Muscle layer of colon (tissue), 2 donors: Measurements from ENCODE around the gene TNS3.
A peak's percentile ranks its signal among the peaks of the same experiment; 100 is the strongest.

Experiments
- H3K27ac ChIP-seq: one replicate; pipeline ENCODE4 v1.7.0; 2013; ENCODE audit warnings: low read depth, mild to moderate bottlenecking, low read length, moderate library complexity
- H3K27me3 ChIP-seq, 2 donors: one replicate each; pipeline ENCODE4 v1.7.0; 2013; ENCODE audit warnings: low read length in 2 of 2, mild to moderate bottlenecking in 2 of 2; ENCODE audit not compliant: insufficient read depth in 2 of 2, control insufficient read depth in 1 of 2
- H3K36me3 ChIP-seq: one replicate; pipeline ENCODE4 v1.7.0; 2013; ENCODE audit warnings: mild to moderate bottlenecking, low read length; ENCODE audit not compliant: insufficient read depth
- H3K4me1 ChIP-seq: one replicate; pipeline ENCODE4 v1.7.0; 2013; ENCODE audit warnings: mild to moderate bottlenecking, low read length; ENCODE audit not compliant: insufficient read depth
- H3K4me3 ChIP-seq, 2 donors: one replicate each; pipeline ENCODE4 v1.7.0; 2013; ENCODE audit warnings: low read length in 2 of 2, low read depth in 1 of 2, mild to moderate bottlenecking in 1 of 2, moderate library complexity in 1 of 2
- H3K9ac ChIP-seq: one replicate; pipeline ENCODE4 v1.7.0; 2013; ENCODE audit warnings: low read length
- H3K9me3 ChIP-seq: one replicate; pipeline ENCODE4 v1.7.0; 2013; ENCODE audit warnings: mild to moderate bottlenecking, low read length
- donor health status: abdominal sarcoma.
- donor health status: Adenocarcinoma of cecum.

The TNS3 gene

DNA sequence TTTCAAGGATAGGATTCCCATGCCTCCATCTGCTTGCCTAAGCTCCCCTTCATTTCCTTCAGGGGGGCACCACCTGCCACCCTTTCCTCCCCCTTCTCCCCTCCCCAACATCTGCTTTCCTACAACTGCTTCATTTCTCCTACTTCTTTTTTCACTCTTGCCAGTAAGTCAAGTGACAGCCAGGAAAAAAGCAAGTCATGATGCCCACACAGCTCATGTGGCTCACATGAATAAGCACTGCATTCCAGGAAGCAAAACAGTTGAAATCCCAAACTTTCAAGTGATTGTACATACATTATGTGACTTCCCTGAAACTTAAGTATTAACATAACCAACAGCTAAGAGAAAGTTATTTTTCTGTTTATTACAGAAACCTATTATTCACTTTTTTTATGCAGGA is 78.6 kb downstream of the TNS3 start:
- Histone ChIP-seq H3K9me3 (no peaks in the 10 kb centered on the region), H3K27ac (no peak overlapping the region), H3K27me3 (no peaks in the 10 kb centered on the region), H3K4me1 (peaks cover 36% of the 10 kb centered on the region), H3K4me3 (no peak overlapping the region), H3K9ac (no peak overlapping the region), H3K36me3 (peaks cover 6% of the 10 kb centered on the region)

DNA sequence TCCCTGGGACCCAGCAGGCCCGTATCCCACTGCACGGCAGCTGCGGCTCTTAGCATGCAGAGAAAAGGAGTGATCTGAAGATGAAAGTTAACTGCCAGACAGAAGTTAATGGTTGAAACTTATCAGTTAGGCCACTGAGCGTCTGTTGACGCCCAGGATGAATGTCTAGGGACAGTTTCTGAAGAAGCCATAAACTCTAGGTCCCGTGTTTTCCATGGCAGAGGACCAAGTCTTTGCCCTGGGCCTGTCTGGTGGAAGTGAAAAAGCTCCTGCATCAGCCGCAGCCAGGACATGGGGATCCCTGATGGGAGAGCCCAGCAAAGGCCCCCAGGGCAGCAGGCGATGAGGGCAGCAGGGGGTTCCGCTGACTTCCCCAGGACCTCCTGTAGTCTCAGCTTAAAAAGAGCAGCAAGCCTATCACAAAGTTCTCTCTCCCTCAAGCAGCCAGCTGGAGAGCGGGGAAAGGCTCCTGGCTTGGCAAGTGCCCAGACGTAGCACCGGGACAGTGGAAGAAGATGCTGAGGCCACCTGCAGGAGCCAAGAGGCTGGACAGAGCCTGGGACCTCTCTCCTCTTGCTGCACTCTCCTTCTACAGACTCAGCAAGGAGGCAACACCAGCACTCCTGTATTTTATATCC is 79.6 kb downstream of the TNS3 start:
- Histone ChIP-seq H3K36me3 (peaks cover 6% of the 10 kb centered on the region), H3K9me3 (no peaks in the 10 kb centered on the region), H3K4me3 (no peak overlapping the region), H3K4me1 (peaks cover 40% of the 10 kb centered on the region), H3K9ac (no peak overlapping the region), H3K27me3 (no peaks in the 10 kb centered on the region), H3K27ac (no peak overlapping the region)

DNA sequence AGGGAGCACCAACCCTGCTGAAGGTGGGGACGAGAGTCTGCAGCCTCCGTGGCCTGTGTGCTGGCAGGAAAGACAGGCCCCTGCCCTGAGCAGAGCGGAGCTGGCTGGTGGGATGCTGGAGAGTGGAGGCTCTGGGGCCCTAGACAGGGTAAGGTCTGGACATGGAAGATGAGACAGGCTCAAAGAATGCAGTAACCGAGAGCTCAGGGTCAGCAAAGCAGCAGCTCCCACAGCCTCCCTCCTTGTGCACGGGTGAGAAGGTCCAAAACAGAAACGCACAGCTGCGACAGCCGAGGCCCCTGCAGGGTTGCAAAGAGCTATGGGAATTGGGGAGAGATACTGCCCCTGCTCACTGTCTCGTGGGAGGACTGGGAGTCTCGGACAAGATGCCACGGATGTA is 80.5 kb downstream of the TNS3 start:
- Histone ChIP-seq H3K36me3 (peaks cover 6% of the 10 kb centered on the region), H3K4me1 (peaks cover 40% of the 10 kb centered on the region), H3K4me3 (no peak overlapping the region)

DNA sequence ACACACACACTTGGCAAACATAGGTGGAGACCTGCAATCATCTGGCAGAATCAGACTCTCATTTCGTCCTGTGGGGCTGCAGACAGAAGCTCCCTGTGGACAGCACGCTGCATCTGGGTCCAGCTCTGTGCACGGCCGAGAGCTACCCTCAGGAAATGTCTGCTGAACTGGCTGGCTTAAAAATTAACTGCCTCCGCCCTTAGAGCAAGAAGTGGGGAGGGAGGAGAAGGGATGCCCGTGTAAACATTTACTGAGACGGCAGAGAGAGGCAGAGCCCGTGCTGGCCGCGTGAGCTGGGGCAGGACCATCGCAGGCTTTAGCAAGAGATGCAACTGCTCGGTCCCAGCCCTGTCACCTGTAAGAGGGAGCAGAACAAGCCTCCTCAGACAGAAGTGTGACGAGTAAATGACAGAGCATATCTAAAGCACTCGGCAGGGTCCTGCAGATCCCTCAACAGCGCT is 81.8 kb downstream of the TNS3 start:
- Histone ChIP-seq H3K27ac (no peak overlapping the region), H3K4me1 (peaks cover 45% of the 10 kb centered on the region), H3K36me3 (no peaks in the 10 kb centered on the region), H3K4me3 (no peak overlapping the region), H3K27me3 (no peaks in the 10 kb centered on the region), H3K9ac (no peak overlapping the region), H3K9me3 (no peaks in the 10 kb centered on the region)

More for the DNA sequence above, 80.5 kb downstream of the TNS3 start:
- no peaks in the 10 kb centered on the region for H3K27me3 ChIP-seq
- H3K9ac ChIP-seq, result no peak overlapping the region
- H3K27ac ChIP-seq, result no peak overlapping the region
- no peaks in the 10 kb centered on the region for H3K9me3 ChIP-seq

DNA sequence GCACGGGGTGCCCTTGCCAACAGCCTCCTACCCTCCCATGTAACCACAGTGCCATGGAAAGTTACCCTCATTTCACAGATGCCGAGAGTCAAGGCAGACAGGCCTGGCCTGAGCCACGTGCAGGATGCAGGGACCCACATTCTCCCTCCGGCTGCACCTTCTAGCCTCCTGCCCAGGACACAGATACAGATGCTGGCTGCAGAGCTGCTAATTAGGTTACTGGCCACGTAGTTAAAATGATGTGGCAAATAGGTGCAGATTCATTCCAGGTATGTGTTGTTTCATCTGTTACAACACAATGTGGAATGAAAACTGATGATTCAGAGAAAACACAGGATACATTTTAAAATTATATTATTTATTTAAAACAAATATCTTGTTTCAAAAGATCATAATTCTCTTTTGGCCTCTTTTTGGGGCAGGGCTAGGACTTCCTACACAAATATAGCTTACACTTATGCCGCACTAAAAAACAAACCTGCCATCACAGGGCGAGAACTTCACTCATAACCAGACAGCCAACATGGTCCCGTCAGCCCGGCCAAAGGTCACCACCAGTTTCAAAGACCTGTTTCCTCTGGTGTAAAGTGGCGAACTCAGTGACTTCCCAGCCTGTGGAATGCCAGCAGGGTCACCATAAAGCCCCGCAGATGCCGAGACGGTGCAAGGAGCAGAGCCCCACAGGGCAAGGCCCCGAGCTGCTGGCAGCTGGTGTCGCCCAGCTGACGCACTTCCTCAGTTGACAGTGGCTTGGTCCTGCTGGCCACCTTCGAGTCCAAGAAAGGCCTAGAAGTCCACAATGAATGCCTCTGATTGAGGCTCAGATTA is 83.5 kb downstream of the TNS3 start:
- Histone ChIP-seq H3K27me3 (no peaks in the 10 kb centered on the region), H3K36me3 (no peaks in the 10 kb centered on the region), H3K4me3 (no peak overlapping the region), H3K9me3 (no peaks in the 10 kb centered on the region), H3K27ac (no peak overlapping the region), H3K9ac (no peak overlapping the region), H3K4me1 (peaks cover 45% of the 10 kb centered on the region)

DNA sequence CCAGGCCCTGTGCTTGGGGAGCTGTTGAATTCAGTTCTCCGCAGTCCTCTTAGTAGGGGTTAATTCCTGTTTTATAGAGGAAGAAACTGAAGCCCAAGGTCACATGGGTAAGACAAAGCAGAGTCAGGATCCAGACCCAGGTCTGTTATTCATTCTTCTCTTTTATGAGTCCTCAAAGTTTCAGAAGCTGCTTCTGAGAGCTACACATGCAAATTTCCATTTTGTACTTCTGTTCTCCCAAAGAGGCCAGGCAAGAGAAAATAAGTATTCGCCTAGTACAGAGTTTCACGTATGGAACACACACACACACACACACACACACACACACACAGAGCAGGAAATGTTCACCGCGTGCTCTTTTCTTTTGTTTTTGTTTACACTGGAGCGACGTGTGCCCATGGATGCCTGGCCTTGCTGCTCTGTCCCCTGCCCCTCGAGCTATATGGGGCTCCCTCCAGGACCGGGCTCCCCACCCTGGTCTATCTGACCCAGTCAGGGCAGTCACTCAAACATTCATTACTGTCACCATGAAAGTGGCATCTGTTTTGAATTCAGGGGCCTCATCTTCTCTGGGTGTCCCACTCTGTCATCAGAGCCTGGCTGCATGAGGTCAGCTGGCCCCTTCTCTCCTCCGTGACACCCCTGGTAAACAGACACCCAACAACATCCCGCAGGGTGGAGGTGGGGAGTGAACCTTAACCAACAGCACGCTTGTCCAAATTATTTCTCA is 84.4 kb downstream of the TNS3 start:
- peaks cover 44% of the 10 kb centered on the region for H3K4me1 ChIP-seq

DNA sequence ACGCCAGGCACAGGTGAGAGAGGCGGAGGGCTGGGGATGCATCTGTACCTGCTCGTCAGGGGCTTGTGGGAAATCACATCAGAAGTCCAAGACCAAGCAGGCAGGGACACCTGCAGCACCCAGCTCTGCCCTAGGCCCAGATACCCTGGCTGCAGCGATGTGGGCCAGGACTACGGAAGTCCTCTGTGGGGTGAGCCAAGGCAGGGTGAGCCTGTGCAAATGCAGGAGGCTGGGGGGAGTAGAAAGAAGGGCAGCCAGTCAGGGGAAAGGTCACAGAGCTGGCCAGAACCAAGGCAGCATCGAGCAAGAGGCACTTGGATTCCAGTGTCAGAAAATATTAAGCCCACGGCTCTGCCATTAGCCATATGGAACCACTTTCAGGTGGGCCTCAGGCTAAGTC is 85.2 kb downstream of the TNS3 start:
- peaks cover 36% of the 10 kb centered on the region for H3K4me1 ChIP-seq
- H3K27ac ChIP-seq, result no peak overlapping the region
- H3K9me3 ChIP-seq, result no peaks in the 10 kb centered on the region
- no peaks in the 10 kb centered on the region for H3K27me3 ChIP-seq
- no peaks in the 10 kb centered on the region for H3K36me3 ChIP-seq
- H3K4me3 ChIP-seq, result no peak overlapping the region
- no peak overlapping the region for H3K9ac ChIP-seq

More for the DNA sequence above, 84.4 kb downstream of the TNS3 start:
- H3K9me3 ChIP-seq, result no peaks in the 10 kb centered on the region
- H3K27me3 ChIP-seq, result no peaks in the 10 kb centered on the region
- peak overlapping the region; percentile 5 for H3K27ac ChIP-seq
- H3K9ac ChIP-seq, result no peak overlapping the region
- no peaks in the 10 kb centered on the region for H3K36me3 ChIP-seq
- no peak overlapping the region for H3K4me3 ChIP-seq

DNA sequence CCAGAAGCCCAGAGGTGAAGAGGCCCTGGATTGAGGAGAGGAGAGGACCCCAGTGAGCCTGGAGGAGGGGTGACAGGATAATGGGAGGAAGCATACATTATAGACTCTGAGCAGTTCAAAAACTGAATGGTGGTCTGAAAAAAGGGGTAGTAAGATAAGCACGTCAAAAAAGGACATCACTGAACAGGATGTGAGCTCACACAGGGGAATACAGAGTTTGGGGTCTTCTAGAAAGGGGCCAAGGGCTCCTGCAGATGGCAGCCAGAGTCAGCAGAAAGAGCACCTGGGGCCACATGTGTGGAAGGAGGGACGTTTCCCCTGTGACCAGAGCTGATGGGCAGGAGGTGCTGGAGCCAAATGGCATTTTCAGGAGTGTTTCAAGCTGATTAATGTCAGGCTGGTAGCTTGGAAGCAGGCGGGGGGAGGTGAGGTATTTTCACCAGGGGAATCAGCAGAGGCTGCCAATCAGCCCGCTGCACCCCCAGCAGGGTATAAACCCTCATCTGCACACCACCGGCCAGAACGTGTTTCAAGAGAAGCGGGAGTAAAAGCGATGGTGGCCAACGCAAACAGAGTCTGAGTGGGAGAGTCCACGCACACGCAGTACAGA is 85.8 kb downstream of the TNS3 start:
- H3K9me3 ChIP-seq, result no peaks in the 10 kb centered on the region
- no peak overlapping the region for H3K4me3 ChIP-seq
- peaks cover 33% of the 10 kb centered on the region for H3K4me1 ChIP-seq
- no peak overlapping the region for H3K9ac ChIP-seq
- H3K27me3 ChIP-seq, result no peaks in the 10 kb centered on the region
- no peak overlapping the region for H3K27ac ChIP-seq
- no peaks in the 10 kb centered on the region for H3K36me3 ChIP-seq

DNA sequence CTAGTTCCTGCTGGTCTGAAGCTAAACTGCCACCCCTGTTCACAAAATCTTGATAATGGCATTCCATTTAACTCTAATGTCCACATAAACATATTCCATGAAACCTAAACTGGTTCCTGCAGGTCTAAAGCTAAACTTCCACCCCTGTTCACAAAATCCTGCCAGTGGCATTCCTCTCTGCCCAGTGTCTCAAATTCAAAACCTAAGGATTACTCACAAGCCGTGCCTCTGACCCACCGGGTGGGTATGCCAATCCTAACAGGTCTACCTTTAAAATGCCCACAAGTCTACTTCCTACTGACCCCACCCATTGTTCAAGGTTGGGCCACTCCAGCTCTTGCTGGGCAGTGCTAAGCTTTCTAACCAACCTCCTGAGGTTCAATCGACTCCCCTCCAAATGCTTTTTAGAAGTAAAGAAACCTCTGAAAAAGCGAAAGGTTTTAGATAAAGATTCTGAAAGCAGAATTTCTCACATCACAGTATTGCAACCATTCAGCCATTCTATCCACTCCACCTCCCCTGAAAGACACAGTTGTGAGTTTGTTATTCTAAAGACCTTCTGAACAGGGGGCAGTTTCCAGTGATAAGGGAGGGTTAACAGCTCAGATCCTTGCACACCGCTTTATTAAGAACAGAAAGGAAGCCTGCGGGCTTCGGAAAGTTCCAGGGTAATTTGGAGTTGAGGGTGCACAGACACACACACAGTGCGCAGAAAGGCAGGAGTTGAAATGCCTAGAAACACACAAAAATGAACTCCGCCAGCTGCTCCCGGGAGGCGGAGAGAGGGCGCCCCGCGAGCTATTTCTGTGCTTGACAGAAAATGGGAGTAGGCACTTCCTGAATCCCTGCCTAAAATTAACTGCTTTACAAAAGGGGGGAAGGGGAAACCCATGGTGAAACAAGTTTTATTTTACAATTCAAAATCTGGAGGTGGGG is 87.7 kb downstream of the TNS3 start:
- H3K4me3 ChIP-seq, result no peak overlapping the region
- H3K27ac ChIP-seq, result no peak overlapping the region
- no peaks in the 10 kb centered on the region for H3K9me3 ChIP-seq
- no peak overlapping the region for H3K9ac ChIP-seq
- H3K27me3 ChIP-seq, result no peaks in the 10 kb centered on the region
- H3K36me3 ChIP-seq, result no peaks in the 10 kb centered on the region
- H3K4me1 ChIP-seq, result peaks cover 29% of the 10 kb centered on the region

DNA sequence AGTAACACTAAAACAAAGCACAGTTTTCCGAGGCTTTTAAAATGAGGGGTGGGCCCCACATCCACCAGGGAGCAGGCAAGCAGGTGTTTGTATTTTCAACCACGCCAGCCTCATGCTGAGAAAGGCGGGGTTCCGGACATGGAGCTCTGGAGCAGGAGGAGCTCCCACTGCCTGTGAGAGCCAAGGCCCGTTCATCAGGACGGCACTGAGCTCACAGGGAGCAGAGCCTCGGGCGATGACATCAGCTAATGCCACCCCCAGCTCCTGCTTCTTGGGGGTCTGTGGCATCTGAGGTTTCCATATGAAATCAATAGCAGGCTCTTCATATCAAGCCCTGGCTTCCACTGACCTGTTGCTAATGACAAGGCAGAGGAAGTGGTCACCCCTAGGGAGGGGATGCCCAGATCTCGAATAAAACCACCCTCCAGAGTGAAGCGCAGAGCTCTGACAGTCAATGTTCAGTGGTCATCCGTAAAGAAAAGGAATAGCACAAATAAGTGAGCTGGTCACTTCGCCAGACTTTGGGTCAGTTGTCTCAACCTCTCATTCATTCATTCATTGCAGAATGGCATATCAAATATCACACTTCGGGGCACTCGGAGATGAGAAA is 89.1 kb downstream of the TNS3 start:
- Histone ChIP-seq H3K36me3 (no peaks in the 10 kb centered on the region), H3K27me3 (no peaks in the 10 kb centered on the region), H3K9ac (no peak overlapping the region), H3K4me1 (peaks cover 24% of the 10 kb centered on the region), H3K9me3 (no peaks in the 10 kb centered on the region), H3K27ac (no peak overlapping the region), H3K4me3 (no peak overlapping the region)
